GM21619 (cell line): ENCODE data around the gene ADGRA3.

Source experiments
- ATAC-seq: cut with Tn5 transposase; IDR thresholded peaks from one replicate; pipeline ENCODE4 v1.9.1; 2021; ENCODE audit not compliant: unreplicated experiment

The ADGRA3 gene

DNA sequence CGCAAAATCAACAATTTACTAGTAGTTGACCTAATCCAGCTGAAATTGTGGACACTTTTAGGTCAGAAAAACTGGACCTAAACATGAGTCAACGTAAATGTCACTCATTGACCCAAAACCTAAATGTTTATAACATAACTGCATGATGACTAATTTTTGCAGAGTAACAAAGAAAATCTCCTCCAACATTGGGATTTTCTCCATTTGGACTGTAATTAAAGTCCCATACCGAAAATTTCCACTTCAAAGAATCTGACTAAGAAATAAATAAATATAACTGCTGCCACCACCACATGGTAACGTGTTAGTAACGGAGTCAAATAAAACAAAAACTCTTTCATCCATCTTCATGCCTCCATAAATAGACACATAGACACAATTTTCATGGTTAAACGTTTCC is 1.9 kb downstream of the ADGRA3 start:
- no peak for ATAC-seq

DNA sequence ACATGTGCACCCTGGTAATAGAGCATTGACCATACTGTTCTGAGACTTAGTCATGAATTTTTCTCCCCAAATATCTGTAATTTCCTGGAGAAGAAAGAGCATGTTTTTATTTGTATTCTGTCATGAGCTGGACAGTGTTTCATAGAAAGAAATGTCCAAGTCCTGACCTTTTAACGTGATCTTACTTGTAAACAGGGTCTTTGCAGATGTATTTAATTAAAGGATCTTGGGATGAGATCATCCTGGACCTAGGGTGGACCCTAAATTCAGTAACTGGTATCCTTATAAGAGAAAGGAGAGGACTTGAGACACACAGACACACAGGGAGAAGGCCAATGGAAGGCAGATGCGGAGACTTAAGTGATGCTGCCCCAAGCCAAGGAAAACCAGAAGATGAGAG is 3.6 kb downstream of the ADGRA3 start:
- ATAC-seq = no peak

DNA sequence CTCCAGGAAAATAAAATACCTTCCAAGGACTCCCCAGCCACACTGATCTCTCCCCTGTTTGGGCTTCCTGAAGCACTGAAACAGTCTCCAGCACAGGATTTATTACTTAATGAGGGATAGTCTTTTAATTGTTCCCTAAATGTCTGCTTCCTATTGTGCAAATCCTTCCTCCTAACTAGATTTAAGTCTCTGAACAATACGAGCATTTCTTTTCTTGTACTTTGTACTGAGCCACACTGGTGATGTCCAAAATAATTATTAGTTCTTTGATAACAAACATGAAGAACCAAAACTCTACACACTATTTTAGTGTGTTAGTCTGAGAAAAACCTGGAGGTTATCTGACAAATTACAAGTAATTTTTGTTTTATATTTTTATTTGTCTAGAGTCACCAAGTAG is 5.1 kb downstream of the ADGRA3 start:
- no peak for ATAC-seq

DNA sequence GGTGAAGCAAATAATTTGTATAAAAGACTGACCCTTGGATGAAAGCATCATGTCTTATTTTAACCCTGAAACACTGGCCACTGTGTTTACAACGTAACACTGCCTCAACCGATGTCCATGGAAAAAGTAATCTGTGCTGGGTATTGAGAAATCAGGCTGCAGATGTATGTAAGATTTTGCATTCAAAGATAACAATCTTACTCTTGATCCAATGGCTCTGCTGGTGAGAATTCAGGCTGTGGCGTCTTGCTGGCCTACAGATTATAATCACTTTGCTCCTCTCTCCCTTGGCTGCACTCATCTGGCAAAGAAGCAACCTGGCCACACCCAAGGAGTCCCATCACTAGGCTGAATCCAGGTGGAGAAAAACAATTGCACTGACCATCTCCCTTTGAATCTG is 7.5 kb downstream of the ADGRA3 start:
- no peak for ATAC-seq

DNA sequence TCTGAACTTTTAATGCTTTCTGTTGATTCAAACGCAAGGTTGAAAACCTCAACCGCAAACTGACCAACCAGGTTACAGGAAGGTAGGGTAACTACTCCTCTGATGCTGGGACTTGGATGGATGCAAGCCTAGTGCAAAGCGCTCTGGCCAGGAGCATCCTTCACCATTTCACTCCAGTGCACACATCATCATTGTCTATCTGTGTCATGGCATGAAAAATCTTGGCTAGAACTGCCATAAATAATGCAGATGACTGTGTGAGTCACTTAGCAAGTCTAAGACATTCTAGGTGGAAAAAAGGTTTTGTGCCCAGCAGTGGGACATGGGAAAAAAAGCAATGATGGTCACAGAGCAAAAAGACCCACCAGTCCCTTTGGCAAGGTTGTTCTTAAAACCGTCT is 10.9 kb downstream of the ADGRA3 start:
- no peak for ATAC-seq

DNA sequence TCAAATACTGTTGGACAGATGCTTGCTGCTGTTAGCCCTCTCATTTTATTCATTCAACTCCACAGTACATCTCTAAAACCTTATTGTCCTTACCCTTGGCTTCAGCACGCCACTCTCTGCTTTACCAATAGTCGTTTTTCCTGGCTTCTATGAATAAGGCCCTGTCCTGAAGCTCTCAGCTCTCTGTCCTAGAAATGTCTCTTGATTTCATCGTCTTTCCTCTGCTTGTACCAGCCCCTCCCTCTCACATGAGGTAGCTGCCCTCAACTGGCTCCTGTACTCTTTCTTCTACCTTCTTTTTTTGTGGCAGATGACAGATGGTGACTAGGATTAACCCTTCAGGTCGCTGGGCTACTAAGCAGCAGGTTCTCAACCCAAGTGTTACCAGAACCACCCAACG is 11.4 kb downstream of the ADGRA3 start:
- no peak for ATAC-seq

DNA sequence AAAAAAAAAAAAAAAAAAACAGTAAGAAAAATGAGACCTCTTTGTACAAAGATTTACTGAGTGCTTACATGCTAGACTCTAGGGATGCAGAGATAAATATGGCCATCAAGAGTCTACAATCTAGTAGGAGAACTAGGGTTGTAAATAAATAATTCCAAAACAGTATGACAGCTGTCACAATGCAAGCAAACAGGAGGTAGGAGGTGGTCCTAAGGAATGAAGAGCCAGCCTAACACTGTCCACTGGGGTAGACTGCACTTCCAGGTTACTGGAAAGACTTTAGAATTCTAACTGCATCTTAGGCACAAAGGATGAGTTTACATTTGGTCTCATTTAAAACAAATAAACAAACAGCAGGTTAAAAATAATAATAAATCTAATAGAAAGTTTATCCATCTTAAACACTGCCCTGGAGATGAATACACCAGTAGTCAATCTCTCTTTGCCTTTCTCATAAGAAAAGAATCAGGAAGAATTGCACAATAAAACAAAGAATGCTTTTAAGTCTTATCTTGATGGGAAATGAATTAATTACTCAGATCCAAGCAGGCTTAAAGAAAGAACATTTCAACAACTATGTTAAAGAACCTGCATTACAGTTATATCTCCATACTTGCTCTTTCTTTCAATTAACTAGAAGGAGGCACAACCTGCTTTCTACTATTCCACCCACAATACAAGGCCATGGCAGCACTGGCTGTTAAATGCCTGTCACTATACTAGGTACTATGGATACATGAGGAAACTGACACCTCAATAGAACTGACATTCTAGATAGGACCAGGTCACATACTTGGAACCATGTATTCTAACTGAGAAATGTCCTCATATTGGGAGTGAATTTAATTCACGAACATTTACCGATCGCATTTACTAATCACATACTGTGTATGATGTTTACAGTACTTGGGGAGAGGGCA is 12.7 kb downstream of the ADGRA3 start:
- ATAC-seq = no peak

DNA sequence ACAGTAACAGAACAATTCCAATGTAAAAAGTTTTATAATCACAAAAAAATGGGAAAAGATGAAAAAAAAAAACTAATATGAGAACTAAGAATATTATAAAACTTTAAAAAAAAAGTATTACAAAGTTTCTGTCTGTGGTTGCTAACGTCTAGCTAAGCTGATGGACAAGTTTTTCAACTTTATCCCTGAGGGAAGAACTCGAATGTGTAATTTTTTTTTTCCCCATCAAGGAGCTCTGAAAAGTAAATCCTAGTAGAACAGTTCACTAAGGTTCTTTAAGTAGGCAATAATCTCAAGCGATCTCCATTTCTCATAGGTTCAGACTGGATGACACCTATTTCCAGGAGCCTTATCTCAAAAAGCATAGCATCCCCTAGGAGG is 14.2 kb downstream of the ADGRA3 start:
- no peak for ATAC-seq

DNA sequence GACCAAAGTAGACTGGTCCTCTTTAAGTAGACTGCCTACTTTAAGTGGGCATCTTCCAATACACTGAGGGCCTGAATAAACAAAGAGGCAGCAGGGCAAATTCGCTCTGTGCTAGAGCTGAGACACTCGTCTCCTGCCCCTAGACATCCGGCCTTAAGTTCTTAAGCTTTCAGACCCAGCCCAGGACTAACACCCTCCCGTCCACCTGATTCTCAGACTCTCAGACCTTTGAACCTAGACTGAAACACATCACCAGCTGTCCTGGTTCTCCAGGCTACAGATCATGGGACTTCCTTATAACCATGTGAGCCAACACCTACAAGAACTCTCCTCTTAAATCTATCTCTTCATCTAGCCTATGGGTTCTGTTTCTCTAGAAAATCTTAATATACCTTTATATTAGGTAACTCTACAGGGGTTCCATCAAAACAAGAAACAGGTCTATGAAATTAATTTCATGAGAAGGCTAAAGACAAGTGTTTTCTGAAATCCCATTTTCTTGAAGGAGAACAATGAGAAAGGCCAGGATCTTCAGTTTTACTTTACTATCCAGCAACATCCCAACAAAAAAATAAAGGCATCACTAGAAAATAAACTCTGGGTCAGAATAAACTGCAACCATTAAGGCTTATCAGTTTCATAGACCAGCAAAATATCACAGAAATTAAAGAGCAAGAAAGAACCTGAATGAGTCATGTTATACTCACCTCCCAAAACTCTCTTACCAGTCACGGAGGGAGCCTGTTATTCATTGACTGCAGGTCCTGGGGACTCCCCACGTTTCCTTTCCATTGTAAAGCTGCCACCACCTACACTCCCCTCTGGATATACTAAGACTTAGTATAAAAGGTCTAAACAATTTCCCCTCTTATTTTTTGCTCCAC is 14.8 kb downstream of the ADGRA3 start:
- peak; percentile 47 for ATAC-seq

DNA sequence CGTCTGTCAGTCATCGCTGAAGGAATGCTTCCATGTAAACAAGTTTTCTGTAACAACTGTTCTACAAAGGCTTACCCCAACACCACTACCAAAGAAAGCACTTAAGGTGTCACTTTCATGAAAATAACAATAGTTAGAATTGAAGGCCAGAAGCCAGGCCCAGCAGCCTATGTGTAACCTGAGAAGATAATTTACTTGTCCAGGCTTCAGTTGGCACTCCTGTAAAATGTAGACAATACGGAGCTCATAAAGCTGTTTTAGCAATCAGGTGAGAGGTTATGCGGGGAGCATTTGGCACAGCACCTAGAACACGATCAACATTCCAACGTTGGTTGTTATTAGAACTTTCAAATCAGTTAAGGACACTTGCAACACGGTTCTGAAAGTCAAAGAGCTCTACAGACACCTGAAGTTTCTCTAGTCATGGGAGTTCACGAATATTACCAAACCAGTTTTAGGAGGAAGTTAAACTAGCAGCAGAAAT is 15.7 kb downstream of the ADGRA3 start:
- ATAC-seq = no peak

DNA sequence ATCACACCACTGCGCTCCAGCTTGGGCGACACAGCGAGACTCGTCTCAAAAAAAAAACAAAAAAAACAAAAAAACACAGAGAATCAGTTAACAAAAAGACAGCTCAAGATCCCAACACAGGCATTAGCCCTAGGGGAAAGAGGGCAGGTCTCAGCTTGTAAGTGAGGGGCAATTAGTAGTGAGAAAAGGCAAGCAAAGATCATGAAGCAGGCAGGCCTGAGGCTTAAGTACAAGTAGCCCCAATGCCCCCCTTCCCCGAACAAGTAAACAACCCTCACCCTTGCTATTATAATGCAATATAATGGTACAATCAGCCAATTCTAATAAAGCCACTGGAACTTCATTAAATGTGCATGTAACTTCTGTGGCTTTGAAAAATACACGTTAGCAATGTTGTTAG is 17.0 kb downstream of the ADGRA3 start:
- ATAC-seq = no peak

DNA sequence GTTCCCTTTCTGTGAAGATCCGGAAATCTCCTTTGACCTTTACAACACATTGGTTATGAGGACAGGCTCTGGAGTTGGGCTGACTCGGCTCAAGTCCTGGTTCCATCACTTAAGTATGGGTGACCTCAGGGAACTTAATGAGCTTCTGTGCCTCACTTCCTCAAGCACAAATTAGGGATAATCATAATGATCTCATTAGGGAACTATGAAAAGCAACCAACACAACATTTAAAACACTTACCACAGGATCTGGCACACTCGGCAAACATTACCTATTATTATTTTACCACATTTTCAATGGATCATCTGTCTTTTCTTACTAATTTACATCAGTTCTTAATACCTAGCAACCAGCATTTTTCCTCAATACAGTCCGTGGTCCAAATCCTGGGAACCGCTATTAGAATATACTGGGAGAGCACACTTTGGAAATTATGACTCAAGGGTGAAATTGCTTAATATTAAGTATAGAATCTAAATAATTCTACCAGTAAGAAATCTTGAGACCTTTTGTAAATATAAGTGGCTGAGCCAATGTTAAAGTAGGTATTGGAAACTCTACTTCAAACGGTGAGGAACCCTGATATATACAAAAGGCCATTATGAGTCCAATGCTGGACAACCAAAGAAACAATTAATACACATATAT is 19.6 kb downstream of the ADGRA3 start:
- no peak for ATAC-seq

DNA sequence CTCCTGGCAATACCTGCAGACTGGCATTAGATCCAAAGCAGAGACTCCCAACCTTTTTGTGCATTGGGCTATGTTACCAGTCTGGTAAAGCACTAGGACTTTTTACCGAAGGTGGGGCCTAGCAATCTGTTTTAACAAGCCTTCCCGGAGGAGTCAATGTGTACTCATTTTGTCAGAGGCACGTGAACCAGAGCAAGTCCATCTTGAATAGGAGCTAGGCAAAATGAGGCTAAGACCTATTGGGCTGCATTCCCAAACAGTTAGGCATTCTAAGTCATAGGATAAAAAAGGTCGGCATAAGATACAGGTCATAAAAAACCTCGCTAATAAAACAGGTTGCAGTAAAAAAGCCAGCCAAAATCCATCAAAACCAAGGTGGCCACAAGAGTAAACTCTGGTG is 22.3 kb downstream of the ADGRA3 start:
- no peak for ATAC-seq

DNA sequence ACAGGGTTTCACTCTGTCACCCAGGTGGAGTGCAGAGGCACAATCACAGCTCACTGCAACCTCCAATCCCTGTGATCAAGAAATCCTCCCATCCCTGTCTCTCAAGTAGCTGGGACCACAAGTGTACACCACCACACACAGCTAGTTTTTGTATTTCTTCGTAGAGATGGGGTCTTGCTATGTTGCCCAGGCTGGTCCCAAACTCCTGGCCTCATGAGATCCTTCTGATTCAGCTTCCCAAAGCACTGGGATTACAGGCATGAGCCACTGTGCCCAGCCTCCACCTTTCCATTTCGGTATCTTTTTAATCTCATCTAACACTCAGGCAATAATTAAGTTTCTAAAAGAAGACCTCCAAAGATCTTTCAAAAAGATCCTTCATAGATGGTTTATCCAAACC is 22.9 kb downstream of the ADGRA3 start:
- ATAC-seq = no peak

DNA sequence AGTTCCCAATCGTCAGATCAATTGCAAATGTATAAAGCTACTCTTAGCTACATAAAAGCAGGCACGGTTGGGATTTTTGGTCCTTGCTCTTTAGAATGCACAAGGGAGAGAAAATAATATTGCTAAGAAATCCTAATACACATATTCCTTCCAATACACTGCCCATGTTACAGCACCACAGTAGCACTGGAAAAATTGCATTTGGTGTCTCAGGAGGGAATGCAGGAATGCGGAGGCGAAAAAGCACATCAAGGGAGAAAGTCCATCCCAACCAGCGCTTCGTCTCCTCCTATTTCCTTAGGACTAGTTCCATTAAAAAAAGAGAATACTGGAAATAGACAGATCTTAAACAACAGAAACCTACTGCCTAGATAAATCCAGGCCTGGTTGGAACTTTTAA is 23.9 kb downstream of the ADGRA3 start:
- no peak for ATAC-seq

DNA sequence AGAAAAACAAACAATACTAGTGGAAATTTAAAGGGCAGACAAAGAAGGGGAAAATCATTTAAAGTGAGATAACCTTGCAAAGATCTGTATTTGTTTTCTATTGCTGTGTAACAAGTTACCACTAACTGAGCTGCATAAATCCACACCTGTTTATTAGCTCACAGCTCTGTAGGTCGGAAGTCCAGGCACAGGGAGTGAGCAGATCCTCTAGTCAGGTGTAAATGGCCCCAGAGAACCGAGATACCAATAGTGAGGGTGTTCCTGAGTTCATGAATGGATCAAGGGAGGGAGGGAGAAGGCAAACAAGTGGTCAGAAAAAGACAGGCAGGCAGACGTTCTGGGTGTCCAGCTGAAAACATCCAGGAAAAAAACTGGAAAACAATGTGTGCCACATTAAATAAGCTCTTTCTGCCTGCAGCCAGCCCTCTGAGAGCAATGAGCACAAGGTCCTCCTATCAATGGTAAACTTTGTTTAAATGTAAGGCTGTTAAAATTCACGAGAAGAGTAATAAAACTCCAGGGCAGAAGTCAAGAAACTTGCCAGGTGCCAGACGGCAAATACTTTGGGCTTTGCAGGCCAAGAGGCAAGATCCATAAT is 25.0 kb downstream of the ADGRA3 start:
- no peak for ATAC-seq

DNA sequence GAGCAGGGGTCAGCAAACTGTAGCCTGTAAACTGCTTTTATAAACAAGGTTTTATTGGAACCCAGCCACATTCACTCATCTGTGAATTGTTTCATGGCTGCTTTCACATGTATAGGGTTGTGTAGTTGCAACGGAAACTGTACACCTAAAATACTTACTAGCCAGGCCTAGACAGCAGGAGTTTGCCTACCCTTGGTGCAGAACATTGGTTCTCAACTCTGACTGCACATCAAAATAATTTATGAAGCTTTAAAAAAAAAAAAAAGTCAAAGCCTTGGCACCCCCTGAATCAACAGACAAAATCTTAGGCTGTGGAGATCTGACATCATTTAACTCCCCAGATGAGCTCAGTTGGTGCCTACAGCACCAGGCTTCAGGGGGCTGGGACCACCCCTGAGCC is 27.8 kb downstream of the ADGRA3 start:
- ATAC-seq = no peak

DNA sequence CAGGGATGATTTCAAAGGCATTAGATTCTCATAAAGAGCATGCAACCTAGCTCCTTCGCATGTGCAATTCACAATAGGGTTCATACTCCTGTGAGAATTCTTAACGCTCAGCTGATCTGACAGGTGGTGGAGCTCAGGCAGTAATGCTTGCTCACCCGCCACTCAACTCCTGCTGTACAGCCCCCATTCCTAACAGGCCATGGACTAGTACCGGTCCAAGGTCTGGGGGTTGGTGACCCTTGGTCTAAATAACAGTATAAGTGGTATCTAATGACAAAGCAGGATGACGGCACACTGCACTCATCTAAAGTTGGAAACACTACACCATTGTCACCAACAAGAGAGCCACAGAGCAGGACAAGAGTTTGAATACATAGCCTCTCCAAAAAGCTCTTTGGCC is 28.5 kb downstream of the ADGRA3 start:
- ATAC-seq = no peak

DNA sequence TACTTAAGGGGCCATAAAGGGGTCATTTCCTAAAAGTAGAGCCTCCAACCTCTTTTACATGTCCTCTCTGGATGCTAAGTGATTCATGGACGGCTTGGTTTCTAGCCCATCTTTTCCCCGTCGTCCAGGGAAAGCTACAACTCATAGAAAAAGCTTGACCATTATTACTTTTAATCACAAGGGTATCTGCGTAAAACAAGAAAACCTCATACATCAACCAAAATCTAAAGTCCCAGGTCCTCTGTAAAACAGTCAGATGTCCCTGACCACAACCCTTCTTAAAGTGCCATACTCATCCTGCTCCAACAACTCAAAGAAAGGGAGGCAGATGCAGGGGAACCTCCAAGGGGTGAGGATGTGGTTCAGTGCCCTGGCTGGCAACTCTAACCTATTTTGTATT is 29.6 kb downstream of the ADGRA3 start:
- ATAC-seq = no peak

DNA sequence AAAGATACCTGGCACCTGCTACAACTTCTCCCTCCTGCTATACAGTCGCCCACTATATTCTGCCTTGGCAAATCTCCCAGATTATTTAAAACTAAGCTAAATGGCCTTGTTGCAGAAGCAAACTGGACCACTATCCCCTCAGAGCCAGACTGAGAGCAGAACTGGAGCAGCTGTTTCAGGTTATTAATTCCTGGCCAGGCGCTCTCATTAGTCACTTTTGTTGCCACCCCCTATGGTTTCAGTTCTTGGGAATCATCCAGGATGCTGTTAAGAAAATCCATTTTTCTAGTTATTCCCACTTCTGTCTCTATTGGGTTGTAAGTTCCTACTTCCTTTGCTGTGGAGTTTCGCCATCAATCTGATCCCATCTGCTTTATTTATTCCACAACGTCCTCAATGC is 30.1 kb downstream of the ADGRA3 start:
- no peak for ATAC-seq

DNA sequence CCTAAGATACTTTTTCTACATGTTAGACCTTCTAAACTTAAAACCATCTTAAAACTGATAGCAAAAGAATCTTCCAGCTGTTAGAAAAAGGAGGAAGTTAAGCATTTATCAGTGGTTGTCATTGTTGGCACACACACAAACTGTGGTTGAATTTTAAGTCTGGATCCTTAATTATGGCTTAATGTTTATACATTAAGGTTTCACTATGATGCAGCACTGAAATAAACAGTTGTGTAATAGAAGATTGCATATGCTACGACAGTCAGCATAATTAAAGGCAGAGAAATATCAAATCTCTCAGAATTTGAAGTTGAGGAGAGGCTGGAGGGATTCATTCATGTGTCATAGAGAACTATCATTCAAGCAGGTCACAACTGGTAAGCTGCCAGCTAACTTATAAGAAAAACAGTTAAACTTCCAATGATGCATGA is 32.3 kb downstream of the ADGRA3 start:
- no peak for ATAC-seq
